A549 (cell line): ENCODE data around the gene LRP1.

Experiments
- BCL3 ChIP-seq: fragments of >200 bp; sonication (Bioruptor Twin); formaldehyde crosslinking; IDR thresholded peaks from 3 replicates; pipeline ENCODE4 v1.6.1; 2016
- EP300 ChIP-seq, 2 experiments: fragments of >200 bp; sonication (Bioruptor Twin); formaldehyde crosslinking; IDR thresholded peaks; 2 replicates in 1 of 2; 3 replicates in 1 of 2; pipeline ENCODE4 v1.6.1; 2016 to 2017
- HDAC2 ChIP-seq: fragments of 200-600 bp; sonication (generic); IDR thresholded peaks from 2 replicates; pipeline ENCODE4 v1.6.1; 2016
- NFE2L2 ChIP-seq: fragments of 150-350 bp; conservative IDR thresholded peaks from 2 replicates; pipeline ENCODE4 v1.6.1; 2014; ENCODE audit warnings: low read length
- POLR2A ChIP-seq: IDR thresholded peaks from 2 replicates; pipeline ENCODE4 v1.6.1; 2012; ENCODE audit warnings: mild to moderate bottlenecking, low read length
- POLR2AphosphoS2 ChIP-seq: conservative IDR thresholded peaks from 2 replicates; pipeline ENCODE4 v1.6.1; 2012; ENCODE audit warnings: low read length, improper control_type of control experiment, inconsistent platforms
- SMC3 ChIP-seq: fragments of >200 bp; sonication (Bioruptor Twin); formaldehyde crosslinking; IDR thresholded peaks from 3 replicates; pipeline ENCODE4 v1.6.1; 2018; ENCODE audit warnings: inconsistent platforms
- SREBF2 ChIP-seq: fragments of 450-650 bp; IDR thresholded peaks from 2 replicates; pipeline ENCODE4 v1.6.1; 2014; ENCODE audit warnings: mild to moderate bottlenecking, moderate library complexity
- ZC3H11A ChIP-seq: fragments of 450-650 bp; IDR thresholded peaks from 2 replicates; pipeline ENCODE4 v1.6.1; 2014; ENCODE audit warnings: antibody characterized with exemption, mild to moderate bottlenecking
- TF ChIP-seq, protein P1 (sequence below): fragments of >200 bp; sonication (Bioruptor Twin); formaldehyde crosslinking; IDR thresholded peaks from 3 replicates; pipeline ENCODE4 v1.5.1; 2016
- TF ChIP-seq, protein P2 (sequence below): fragments of 150-350 bp; IDR thresholded peaks from 2 replicates; pipeline ENCODE4 v1.6.1; 2014; ENCODE audit warnings: low read depth, mild to moderate bottlenecking, low read length
- TF ChIP-seq, protein P3 (sequence below): fragments of 200-600 bp; sonication (generic); IDR thresholded peaks from 2 replicates; pipeline ENCODE4 v1.6.1; 2016; ENCODE audit warnings: antibody characterized with exemption, mild to moderate bottlenecking, moderate library complexity
- TF ChIP-seq, protein P4 (sequence below): IDR thresholded peaks from 2 replicates; pipeline ENCODE4 v1.6.1; 2012

DNA sequence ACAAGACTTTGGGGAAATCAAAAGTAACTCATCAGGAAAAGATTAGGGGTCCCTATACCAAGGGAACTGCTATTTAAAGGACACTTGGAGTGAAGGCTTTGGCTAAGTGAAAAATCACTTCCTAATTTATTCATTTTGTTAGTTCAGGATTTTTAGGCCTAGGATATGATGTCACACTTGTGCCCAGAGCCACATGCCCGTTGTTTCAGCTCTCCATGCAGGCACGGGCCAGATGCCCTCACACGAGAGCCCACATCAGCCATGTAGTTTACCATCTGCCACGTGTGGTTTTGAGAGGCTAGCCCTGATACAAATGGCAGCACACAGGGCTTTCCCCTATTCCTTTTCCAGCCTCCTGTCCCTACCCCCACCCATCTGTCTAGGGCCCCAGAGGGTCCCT is 31.0 kb downstream of the LRP1 start:
- no peak for TF ChIP-seq BCL3
- no peak for TF ChIP-seq HDAC2
- TF ChIP-seq SMC3, result no peak
- no peak for TF ChIP-seq NFE2L2
- no peak for TF ChIP-seq EP300 (IDR thresholded peaks at IDR 0.05)
- no peak for TF ChIP-seq SREBF2
- TF ChIP-seq, protein P1, sequence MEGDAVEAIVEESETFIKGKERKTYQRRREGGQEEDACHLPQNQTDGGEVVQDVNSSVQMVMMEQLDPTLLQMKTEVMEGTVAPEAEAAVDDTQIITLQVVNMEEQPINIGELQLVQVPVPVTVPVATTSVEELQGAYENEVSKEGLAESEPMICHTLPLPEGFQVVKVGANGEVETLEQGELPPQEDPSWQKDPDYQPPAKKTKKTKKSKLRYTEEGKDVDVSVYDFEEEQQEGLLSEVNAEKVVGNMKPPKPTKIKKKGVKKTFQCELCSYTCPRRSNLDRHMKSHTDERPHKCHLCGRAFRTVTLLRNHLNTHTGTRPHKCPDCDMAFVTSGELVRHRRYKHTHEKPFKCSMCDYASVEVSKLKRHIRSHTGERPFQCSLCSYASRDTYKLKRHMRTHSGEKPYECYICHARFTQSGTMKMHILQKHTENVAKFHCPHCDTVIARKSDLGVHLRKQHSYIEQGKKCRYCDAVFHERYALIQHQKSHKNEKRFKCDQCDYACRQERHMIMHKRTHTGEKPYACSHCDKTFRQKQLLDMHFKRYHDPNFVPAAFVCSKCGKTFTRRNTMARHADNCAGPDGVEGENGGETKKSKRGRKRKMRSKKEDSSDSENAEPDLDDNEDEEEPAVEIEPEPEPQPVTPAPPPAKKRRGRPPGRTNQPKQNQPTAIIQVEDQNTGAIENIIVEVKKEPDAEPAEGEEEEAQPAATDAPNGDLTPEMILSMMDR, result no peak
- TF ChIP-seq, protein P2, sequence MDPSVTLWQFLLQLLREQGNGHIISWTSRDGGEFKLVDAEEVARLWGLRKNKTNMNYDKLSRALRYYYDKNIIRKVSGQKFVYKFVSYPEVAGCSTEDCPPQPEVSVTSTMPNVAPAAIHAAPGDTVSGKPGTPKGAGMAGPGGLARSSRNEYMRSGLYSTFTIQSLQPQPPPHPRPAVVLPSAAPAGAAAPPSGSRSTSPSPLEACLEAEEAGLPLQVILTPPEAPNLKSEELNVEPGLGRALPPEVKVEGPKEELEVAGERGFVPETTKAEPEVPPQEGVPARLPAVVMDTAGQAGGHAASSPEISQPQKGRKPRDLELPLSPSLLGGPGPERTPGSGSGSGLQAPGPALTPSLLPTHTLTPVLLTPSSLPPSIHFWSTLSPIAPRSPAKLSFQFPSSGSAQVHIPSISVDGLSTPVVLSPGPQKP, result no peak
- TF ChIP-seq, protein P3, sequence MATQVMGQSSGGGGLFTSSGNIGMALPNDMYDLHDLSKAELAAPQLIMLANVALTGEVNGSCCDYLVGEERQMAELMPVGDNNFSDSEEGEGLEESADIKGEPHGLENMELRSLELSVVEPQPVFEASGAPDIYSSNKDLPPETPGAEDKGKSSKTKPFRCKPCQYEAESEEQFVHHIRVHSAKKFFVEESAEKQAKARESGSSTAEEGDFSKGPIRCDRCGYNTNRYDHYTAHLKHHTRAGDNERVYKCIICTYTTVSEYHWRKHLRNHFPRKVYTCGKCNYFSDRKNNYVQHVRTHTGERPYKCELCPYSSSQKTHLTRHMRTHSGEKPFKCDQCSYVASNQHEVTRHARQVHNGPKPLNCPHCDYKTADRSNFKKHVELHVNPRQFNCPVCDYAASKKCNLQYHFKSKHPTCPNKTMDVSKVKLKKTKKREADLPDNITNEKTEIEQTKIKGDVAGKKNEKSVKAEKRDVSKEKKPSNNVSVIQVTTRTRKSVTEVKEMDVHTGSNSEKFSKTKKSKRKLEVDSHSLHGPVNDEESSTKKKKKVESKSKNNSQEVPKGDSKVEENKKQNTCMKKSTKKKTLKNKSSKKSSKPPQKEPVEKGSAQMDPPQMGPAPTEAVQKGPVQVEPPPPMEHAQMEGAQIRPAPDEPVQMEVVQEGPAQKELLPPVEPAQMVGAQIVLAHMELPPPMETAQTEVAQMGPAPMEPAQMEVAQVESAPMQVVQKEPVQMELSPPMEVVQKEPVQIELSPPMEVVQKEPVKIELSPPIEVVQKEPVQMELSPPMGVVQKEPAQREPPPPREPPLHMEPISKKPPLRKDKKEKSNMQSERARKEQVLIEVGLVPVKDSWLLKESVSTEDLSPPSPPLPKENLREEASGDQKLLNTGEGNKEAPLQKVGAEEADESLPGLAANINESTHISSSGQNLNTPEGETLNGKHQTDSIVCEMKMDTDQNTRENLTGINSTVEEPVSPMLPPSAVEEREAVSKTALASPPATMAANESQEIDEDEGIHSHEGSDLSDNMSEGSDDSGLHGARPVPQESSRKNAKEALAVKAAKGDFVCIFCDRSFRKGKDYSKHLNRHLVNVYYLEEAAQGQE, result no peak
- no peak for TF ChIP-seq ZC3H11A
- TF ChIP-seq, protein P4, sequence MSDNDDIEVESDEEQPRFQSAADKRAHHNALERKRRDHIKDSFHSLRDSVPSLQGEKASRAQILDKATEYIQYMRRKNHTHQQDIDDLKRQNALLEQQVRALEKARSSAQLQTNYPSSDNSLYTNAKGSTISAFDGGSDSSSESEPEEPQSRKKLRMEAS, result no peak
- TF ChIP-seq POLR2A, result no peak
- TF ChIP-seq POLR2AphosphoS2, result no peak
